OCI-LY1 (cell line): Measurements from ENCODE around the gene RMI1.

ENCODE experiments used
- H2AFZ ChIP-seq: fragments of 200-600 bp; sonication (generic), shearing (Covaris generic); 2 replicates; pipeline ENCODE4 v1.6.0; 2014; ENCODE audit warnings: antibody characterized with exemption, mild to moderate bottlenecking, low read length
- H3F3A ChIP-seq: fragments of 200-600 bp; sonication (generic), shearing (Covaris generic); 2 replicates; pipeline ENCODE4 v1.6.0; 2014; ENCODE audit warnings: mild to moderate bottlenecking, antibody characterized with exemption, low read length, moderate library complexity; ENCODE audit not compliant: insufficient read depth
- H3K27ac ChIP-seq: fragments of 200-600 bp; sonication (generic); 2 replicates; pipeline ENCODE4 v1.5.1; 2014; ENCODE audit warnings: low read length, mixed run types, mild to moderate bottlenecking, low read depth; ENCODE audit not compliant: poor library complexity, severe bottlenecking
- H3K27me3 ChIP-seq: fragments of 200-600 bp; sonication (generic); 2 replicates; pipeline ENCODE4 v1.6.0; 2014; ENCODE audit warnings: antibody characterized with exemption, mild to moderate bottlenecking, low read length, moderate library complexity; ENCODE audit not compliant: insufficient read depth
- H3K36me3 ChIP-seq: fragments of 200-600 bp; sonication (generic); 2 replicates; pipeline ENCODE4 v1.6.1; 2014; ENCODE audit warnings: mild to moderate bottlenecking, antibody characterized with exemption, low read length, moderate library complexity, mixed read lengths; ENCODE audit not compliant: insufficient read depth
- H3K4me1 ChIP-seq: fragments of 200-600 bp; sonication (generic); 2 replicates; pipeline ENCODE4 v1.5.1; 2014; ENCODE audit warnings: mild to moderate bottlenecking, low read length, moderate library complexity; ENCODE audit not compliant: insufficient read depth, severe bottlenecking
- H3K4me2 ChIP-seq: fragments of 200-600 bp; sonication (generic), shearing (Covaris generic); 2 replicates; pipeline ENCODE4 v1.6.1; 2014; ENCODE audit warnings: low read length
- H3K4me3 ChIP-seq: fragments of 200-600 bp; sonication (generic); 2 replicates; pipeline ENCODE4 v1.5.1; 2014; ENCODE audit warnings: low read length, low read depth, mild to moderate bottlenecking, mixed read lengths; ENCODE audit not compliant: poor library complexity, severe bottlenecking
- H3K79me2 ChIP-seq: fragments of 200-600 bp; shearing (Covaris generic); 2 replicates; pipeline ENCODE4 v1.6.1; 2016; ENCODE audit warnings: mixed run types, low read length, mixed read lengths; ENCODE audit not compliant: insufficient read depth
- H3K9ac ChIP-seq: fragments of 200-600 bp; sonication (generic), shearing (Covaris generic); 2 replicates; pipeline ENCODE4 v1.6.1; 2014; ENCODE audit warnings: mild to moderate bottlenecking, low read length, mixed read lengths
- H3K9me2 ChIP-seq: fragments of 200-600 bp; sonication (generic), shearing (Covaris generic); 2 replicates; pipeline ENCODE4 v1.6.1; 2014; ENCODE audit warnings: low read depth, mild to moderate bottlenecking, low read length, mixed read lengths
- H3K9me3 ChIP-seq: fragments of 200-600 bp; shearing (Covaris generic); 2 replicates; pipeline ENCODE4 v1.6.1; 2014; ENCODE audit warnings: low read length, mixed read lengths
- H4K20me1 ChIP-seq: fragments of 200-600 bp; sonication (generic), shearing (Covaris generic); 2 replicates; pipeline ENCODE4 v1.6.0; 2016; ENCODE audit warnings: mild to moderate bottlenecking, low read length; ENCODE audit not compliant: insufficient read depth
- CTCF ChIP-seq: fragments of 200-600 bp; sonication (generic), shearing (Covaris generic); IDR thresholded peaks from 2 replicates; pipeline ENCODE4 v1.5.1; 2017; ENCODE audit warnings: mild to moderate bottlenecking, antibody characterized with exemption, low read length, moderate library complexity, mixed read lengths
- EZH2 ChIP-seq: fragments of 200-600 bp; sonication (generic), shearing (Covaris generic); IDR thresholded peaks from 2 replicates; pipeline ENCODE4 v1.8.0; 2017; ENCODE audit warnings: borderline replicate concordance, mixed run types, mild to moderate bottlenecking, antibody characterized with exemption, low read length, moderate library complexity, mixed read lengths

Gene RMI1

GRCh38 chr9:83935276-83935935 lies 45.2 kb upstream of the RMI1 start:
- Histone ChIP-seq H3F3A (no peaks in the 10 kb centered on the region), H4K20me1 (no peaks in the 10 kb centered on the region), H3K4me3 (no peak overlapping the region), H3K36me3 (no peaks in the 10 kb centered on the region), H3K4me2 (no peak overlapping the region), H3K27ac (no peak overlapping the region), H3K79me2 (no peaks in the 10 kb centered on the region), H3K27me3 (no peaks in the 10 kb centered on the region), H3K9ac (no peak overlapping the region), H2AFZ (no peak overlapping the region), H3K4me1 (no peaks in the 10 kb centered on the region), H3K9me2 (no peaks in the 10 kb centered on the region), H3K9me3 (no peaks in the 10 kb centered on the region)
- TF ChIP-seq CTCF, result no peak
- no peak for TF ChIP-seq EZH2

GRCh38 chr9:83936523-83936922 lies 44.1 kb upstream of the RMI1 start:
- no peak overlapping the region for H2AFZ ChIP-seq
- no peaks in the 10 kb centered on the region for H3K36me3 ChIP-seq
- no peak overlapping the region for H3K27ac ChIP-seq
- no peaks in the 10 kb centered on the region for H3K9me2 ChIP-seq
- H3K27me3 ChIP-seq, result no peaks in the 10 kb centered on the region
- no peak for TF ChIP-seq CTCF
- TF ChIP-seq EZH2, result no peak
- no peaks in the 10 kb centered on the region for H4K20me1 ChIP-seq
- no peak overlapping the region for H3K4me3 ChIP-seq
- no peak overlapping the region for H3K9ac ChIP-seq
- H3F3A ChIP-seq, result no peaks in the 10 kb centered on the region
- no peaks in the 10 kb centered on the region for H3K9me3 ChIP-seq
- H3K4me1 ChIP-seq, result no peaks in the 10 kb centered on the region
- no peaks in the 10 kb centered on the region for H3K79me2 ChIP-seq
- H3K4me2 ChIP-seq, result no peak overlapping the region

GRCh38 chr9:83937861-83938455 lies 42.6 kb upstream of the RMI1 start:
- Histone ChIP-seq H3F3A (no peaks in the 10 kb centered on the region), H3K4me3 (no peak overlapping the region), H3K36me3 (no peaks in the 10 kb centered on the region), H3K9me2 (no peaks in the 10 kb centered on the region), H3K4me2 (no peak overlapping the region), H3K9ac (no peak overlapping the region), H3K4me1 (no peaks in the 10 kb centered on the region), H3K27ac (no peak overlapping the region), H4K20me1 (no peaks in the 10 kb centered on the region), H3K27me3 (no peaks in the 10 kb centered on the region), H2AFZ (no peak overlapping the region), H3K9me3 (no peaks in the 10 kb centered on the region), H3K79me2 (no peaks in the 10 kb centered on the region)
- TF ChIP-seq CTCF (peak; percentile 79), EZH2 (no peak)
